Sciatic nerve (tissue), 2 donors: ENCODE results near the gene PRAMEF11. TPM values are rescaled to one million over a fixed set of nuclear protein-coding genes. Genes with fewer than 3 reads are reported as not detected.

ENCODE experiments used
- ATAC-seq: fragments of 200-7000 bp; cut with Tn5 transposase; one replicate; pipeline ENCODE4 v1.9.1; 2020; ENCODE audit warnings: mild to moderate bottlenecking, moderate library complexity
- DNase-seq: peaks from one replicate; pipeline ENCODE4 v3.0.0-alpha.2; 2020; ENCODE audit warnings: low spot score
- intact Hi-C: fragments of 100-400 bp; cut with DNase I; formaldehyde crosslinking; loops from one replicate; pipeline ENCODE4 v1.14.2; 2022
- total RNA-seq: library from RNA; stranded (reverse); fragmentation: NEBNext Ultra II Directional; extraction: Animal tissue kit (Norgen Biotek cat#: 25700); gene quantifications from one replicate; pipeline ENCODE4 v1.2.1, GENCODE V29; 2021
- donor health status: DM: no; HTN: no; CAD: no.
- donor health status: DM: no; HTN: no; CAD: no.

PRAMEF11 gene
- total RNA-seq, 1 donor from 2014 or later: not detected

GRCh38 chr1:12776801-12777557 is 54.2 kb downstream of the PRAMEF11 start:
- no peak for ATAC-seq
- intact Hi-C loops: no loop called here
- no peak for DNase-seq

DNA sequence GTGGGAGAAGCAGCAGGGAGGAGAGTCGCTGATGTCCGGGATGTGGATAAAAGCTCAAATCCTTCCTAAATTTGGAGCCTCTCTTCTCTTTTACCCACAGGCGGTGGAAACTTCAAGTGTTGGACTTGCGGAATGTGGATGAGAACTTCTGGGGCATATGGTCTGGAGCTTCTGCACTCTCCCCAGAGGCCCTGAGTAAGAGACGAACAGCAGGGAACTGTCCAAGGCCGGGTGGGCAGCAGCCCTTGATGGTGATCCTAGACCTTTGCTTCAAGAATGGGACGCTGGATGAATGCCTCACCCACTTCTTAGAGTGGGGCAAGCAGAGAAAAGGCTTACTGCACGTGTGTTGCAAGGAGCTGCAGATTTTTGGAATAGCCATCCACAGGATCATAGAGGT is 55.8 kb downstream of the PRAMEF11 start:
- DNase-seq (no peak), ATAC-seq (no peak)
- intact Hi-C loops: no loop called here

- ATAC-seq (no peak), DNase-seq (no peak)
- intact Hi-C loops: no loop called here
Observed at GRCh38 chr1:12774801-12775345, 56.3 kb downstream of the PRAMEF11 start.

Other genes with a start within 250 kb of the PRAMEF11 start
- gene DHRS3, start 213.2 kb downstream of the PRAMEF11 start, total RNA-seq: 271 TPM
- gene AADACL4, start 187.3 kb downstream of the PRAMEF11 start, total RNA-seq: not detected
- not detected for gene AADACL3, start 115.3 kb downstream of the PRAMEF11 start, total RNA-seq
- not detected for gene CFAP107, start 85.2 kb downstream of the PRAMEF11 start, total RNA-seq
- not detected for gene PRAMEF12, start 57.7 kb downstream of the PRAMEF11 start, total RNA-seq
- not detected for gene PRAMEF1, start 40.0 kb downstream of the PRAMEF11 start, total RNA-seq
- gene HNRNPCL1, start 17.3 kb upstream of the PRAMEF11 start, total RNA-seq: not detected
- gene PRAMEF2, start 25.7 kb upstream of the PRAMEF11 start, total RNA-seq: not detected
- not detected for gene PRAMEF4, start 54.8 kb upstream of the PRAMEF11 start, total RNA-seq
- not detected for gene PRAMEF10, start 66.9 kb upstream of the PRAMEF11 start, total RNA-seq
- not detected for gene PRAMEF7, start 85.2 kb upstream of the PRAMEF11 start, total RNA-seq
- not detected for gene PRAMEF6, start 116.2 kb upstream of the PRAMEF11 start, total RNA-seq
- not detected for gene PRAMEF27, start 225.2 kb upstream of the PRAMEF11 start, total RNA-seq
- gene HNRNPCL3, start 229.4 kb upstream of the PRAMEF11 start, total RNA-seq: not detected
- gene PRAMEF25, start 239.4 kb upstream of the PRAMEF11 start, total RNA-seq: not detected